AG04450 (cell line): ENCODE data around the gene S100A16. TPM values are rescaled to one million over a fixed set of nuclear protein-coding genes. Genes with fewer than 3 reads are reported as not detected.

Experiments
- CTCF ChIA-PET: fragments of 300-600, 350-600 bp; formaldehyde crosslinking; extraction: SDS; loops from one replicate; lab custom pipeline; 2022; ENCODE audit warnings: antibody characterized with exemption, inconsistent platforms; lab: Charles Lee
- POLR2A ChIA-PET: fragments of 350-600 bp; formaldehyde crosslinking; extraction: SDS; loops from one replicate; lab custom pipeline; 2021; ENCODE audit warnings: antibody characterized with exemption, inconsistent platforms; lab: Yijun Ruan, JAX
- DNase-seq: peaks from one replicate; pipeline ENCODE4 v3.0.0-alpha.2; 2011; ENCODE audit warnings: low read depth, low spot score
- H3K27ac ChIP-seq: one replicate; pipeline ENCODE4 v1.5.1; 2012; ENCODE audit warnings: low read depth, low read length, control low read depth
- H3K27me3 ChIP-seq: one replicate; pipeline ENCODE4 v1.6.0; 2012; ENCODE audit warnings: low read length; ENCODE audit not compliant: control insufficient read depth, insufficient read depth
- H3K4me3 ChIP-seq: 2 replicates; pipeline ENCODE4 v1.5.1; 2011; ENCODE audit warnings: mild to moderate bottlenecking, low read depth, low read length, control low read depth
- H3K9me3 ChIP-seq: 2 replicates; pipeline ENCODE4 v1.5.1; 2012; ENCODE audit warnings: low read length; ENCODE audit not compliant: control insufficient read depth, insufficient read depth
- polyA plus RNA-seq: library from polyadenylated mRNA; depleted of rRNA; stranded (reverse); fragments of >200 nt; gene quantifications from 2 replicates; pipeline ENCODE4 v1.2.3, GENCODE V29; 2011; rRNA removed
- TF ChIP-seq, protein P1 (sequence below): IDR thresholded peaks from 2 replicates; pipeline ENCODE4 v1.5.1; 2011; ENCODE audit warnings: low read depth, low read length, control low read depth, inconsistent platforms

S100A16 gene
- polyA plus RNA-seq, 1 experiment, result 224 TPM

GRCh38 chr1:153561466-153561985 is 51.4 kb downstream of the S100A16 start:
- DNase-seq, result no peak
- no peaks in the 10 kb centered on the region for H3K27me3 ChIP-seq
- H3K4me3 ChIP-seq, result no peak overlapping the region
- no peaks in the 10 kb centered on the region for H3K9me3 ChIP-seq
- ChIA-PET POLR2A (no interaction called here), CTCF (interaction anchor here (1.3 to 5.0 kb wide), 5 partner anchors 11 to 66 kb away, joined by 3 to 22 read pairs (median 5); no protein-coding TSS in a partner anchor)
- TF ChIP-seq, protein P1, sequence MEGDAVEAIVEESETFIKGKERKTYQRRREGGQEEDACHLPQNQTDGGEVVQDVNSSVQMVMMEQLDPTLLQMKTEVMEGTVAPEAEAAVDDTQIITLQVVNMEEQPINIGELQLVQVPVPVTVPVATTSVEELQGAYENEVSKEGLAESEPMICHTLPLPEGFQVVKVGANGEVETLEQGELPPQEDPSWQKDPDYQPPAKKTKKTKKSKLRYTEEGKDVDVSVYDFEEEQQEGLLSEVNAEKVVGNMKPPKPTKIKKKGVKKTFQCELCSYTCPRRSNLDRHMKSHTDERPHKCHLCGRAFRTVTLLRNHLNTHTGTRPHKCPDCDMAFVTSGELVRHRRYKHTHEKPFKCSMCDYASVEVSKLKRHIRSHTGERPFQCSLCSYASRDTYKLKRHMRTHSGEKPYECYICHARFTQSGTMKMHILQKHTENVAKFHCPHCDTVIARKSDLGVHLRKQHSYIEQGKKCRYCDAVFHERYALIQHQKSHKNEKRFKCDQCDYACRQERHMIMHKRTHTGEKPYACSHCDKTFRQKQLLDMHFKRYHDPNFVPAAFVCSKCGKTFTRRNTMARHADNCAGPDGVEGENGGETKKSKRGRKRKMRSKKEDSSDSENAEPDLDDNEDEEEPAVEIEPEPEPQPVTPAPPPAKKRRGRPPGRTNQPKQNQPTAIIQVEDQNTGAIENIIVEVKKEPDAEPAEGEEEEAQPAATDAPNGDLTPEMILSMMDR, result no peak
- H3K27ac ChIP-seq, result no peak overlapping the region

GRCh38 chr1:153560771-153561465 is 52.0 kb downstream of the S100A16 start:
- TF ChIP-seq, protein P1, result no peak
- no peaks in the 10 kb centered on the region for H3K9me3 ChIP-seq
- no peaks in the 10 kb centered on the region for H3K27me3 ChIP-seq
- no peak overlapping the region for H3K27ac ChIP-seq
- no peak overlapping the region for H3K4me3 ChIP-seq
- no peak for DNase-seq
- CTCF ChIA-PET, result interaction anchor here (1.2 to 5.0 kb wide), 6 partner anchors 11 to 209 kb away, joined by 3 to 22 read pairs (median 4); no protein-coding TSS in a partner anchor
- POLR2A ChIA-PET, result no interaction called here

- H3K27me3 ChIP-seq, result no peaks in the 10 kb centered on the region
- no peaks in the 10 kb centered on the region for H3K9me3 ChIP-seq
- H3K27ac ChIP-seq, result no peak overlapping the region
- ChIA-PET CTCF (interaction anchor here (1.2 to 5.0 kb wide), 3 partner anchors 27 to 208 kb away, joined by 3 to 22 read pairs (median 6); no protein-coding TSS in a partner anchor), POLR2A (no interaction called here)
- no peak for DNase-seq
- H3K4me3 ChIP-seq, result no peak overlapping the region
- TF ChIP-seq, protein P1, result no peak
Observed at GRCh38 chr1:153560241-153560640, 52.7 kb downstream of the S100A16 start.

DNA sequence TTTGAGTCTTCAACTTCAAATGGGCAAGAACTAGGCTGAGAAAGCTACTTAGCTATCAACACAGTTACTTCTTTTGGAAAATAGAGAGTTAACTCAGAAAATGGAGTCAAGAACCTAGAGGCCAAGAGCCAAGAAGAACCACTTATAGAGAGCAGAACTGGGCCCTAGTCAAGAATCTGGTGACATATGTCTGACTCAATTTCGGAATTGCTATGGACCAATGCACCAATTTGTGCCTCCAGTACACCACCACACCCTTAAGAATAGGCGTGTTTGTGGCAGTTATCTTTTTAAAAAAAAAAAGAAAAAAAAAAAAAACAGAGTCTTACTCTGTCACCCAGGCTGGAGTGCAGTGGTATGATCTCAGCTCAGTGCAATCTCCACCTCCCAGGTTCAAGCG is 55.1 kb downstream of the S100A16 start:
- H3K4me3 ChIP-seq, result no peak overlapping the region
- ChIA-PET CTCF (interaction anchor here (1.3 to 1.6 kb wide), 3 partner anchors 10 to 70 kb away, joined by 4 to 6 read pairs (median 5); partner anchors contain the start of genes S100A1 and S100A13), POLR2A (no interaction called here)
- TF ChIP-seq, protein P1, result no peak
- no peak overlapping the region for H3K27ac ChIP-seq
- no peak for DNase-seq
- no peaks in the 10 kb centered on the region for H3K27me3 ChIP-seq
- H3K9me3 ChIP-seq, result no peaks in the 10 kb centered on the region

Other genes starting within 250 kb of the S100A16 start
- gene S100A12, start 237.5 kb downstream of the S100A16 start, polyA plus RNA-seq, result not detected in 2 replicates
- not detected in 2 replicates for gene S100A8, start 222.1 kb downstream of the S100A16 start, polyA plus RNA-seq
- not detected in 2 replicates for gene S100A7A, start 196.6 kb downstream of the S100A16 start, polyA plus RNA-seq
- not detected in 2 replicates for gene S100A7, start 152.5 kb downstream of the S100A16 start, polyA plus RNA-seq
- gene S100A6, start 77.1 kb downstream of the S100A16 start, polyA plus RNA-seq, result 1,379 and 2,089 TPM in 2 replicates
- 0.25 and 0.42 TPM in 2 replicates for gene S100A5, start 72.2 kb downstream of the S100A16 start, polyA plus RNA-seq
- 20.0 and 20.7 TPM in 2 replicates for gene S100A4, start 67.3 kb downstream of the S100A16 start, polyA plus RNA-seq
- gene S100A3, start 63.9 kb downstream of the S100A16 start, polyA plus RNA-seq, result 1.8 and 3.2 TPM in 2 replicates
- 3.9 and 5.2 TPM in 2 replicates for gene S100A2, start 47.3 kb downstream of the S100A16 start, polyA plus RNA-seq
- gene S100A14, start 3.2 kb upstream of the S100A16 start, polyA plus RNA-seq, result 0.09 TPM in 1 of 2 replicates, not detected in the other
- gene S100A13, start 14.4 kb upstream of the S100A16 start, polyA plus RNA-seq, result 310 and 323 TPM in 2 replicates
- 0.21 and 0.31 TPM in 2 replicates for gene S100A1, start 15.3 kb upstream of the S100A16 start, polyA plus RNA-seq
- 49.2 and 59.5 TPM in 2 replicates for gene CHTOP, start 20.9 kb upstream of the S100A16 start, polyA plus RNA-seq
- gene SNAPIN, start 45.6 kb upstream of the S100A16 start, polyA plus RNA-seq, result 54.1 and 56.8 TPM in 2 replicates
- 308 and 326 TPM in 2 replicates for gene ILF2, start 57.9 kb upstream of the S100A16 start, polyA plus RNA-seq
- gene NPR1, start 65.6 kb upstream of the S100A16 start, polyA plus RNA-seq, result 0.02 TPM in 1 of 2 replicates, not detected in the other
- gene INTS3, start 114.9 kb upstream of the S100A16 start, polyA plus RNA-seq, result 44.5 and 45.1 TPM in 2 replicates
- gene SLC27A3, start 162.3 kb upstream of the S100A16 start, polyA plus RNA-seq, result 9.9 and 14.3 TPM in 2 replicates